T-helper 2 cell treated with Interferon-gamma antibody and Interleukin-4, amounts not matched to agents 5 μg/mL and 100 μg/mL, for 36 hours (primary cell): ENCODE data around the gene NATD1.

ENCODE experiments used
- DNase-seq: peaks from one replicate; pipeline ENCODE4 v3.0.0; 2021; ENCODE audit warnings: low spot score
- H3K27ac Mint-ChIP-seq: one replicate; pipeline ENCODE4 v1.8.0; 2021; ENCODE audit warnings: mild to moderate bottlenecking, mixed read lengths
- H3K27me3 Mint-ChIP-seq: one replicate; pipeline ENCODE4 v1.8.0; 2021; ENCODE audit warnings: low read depth, mixed read lengths
- H3K36me3 Mint-ChIP-seq: one replicate; pipeline ENCODE4 v1.8.0; 2021; ENCODE audit warnings: low read depth, mixed read lengths
- H3K4me1 Mint-ChIP-seq: one replicate; pipeline ENCODE4 v1.8.0; 2021; ENCODE audit warnings: low read depth, mixed read lengths
- H3K4me3 Mint-ChIP-seq: one replicate; pipeline ENCODE4 v1.8.0; 2022; ENCODE audit warnings: mild to moderate bottlenecking, moderate library complexity, mixed read lengths
- H3K9me3 Mint-ChIP-seq: one replicate; pipeline ENCODE4 v1.8.0; 2021; ENCODE audit warnings: mixed read lengths

The NATD1 gene

GRCh38 chr17:21252796-21253645, at the start of gene NATD1:
Gene NATD1, minus strand, starts transcription at chr17:21253410. Its CDS starts 146 bp downstream, at chr17:21253264.
- no peaks in the 10 kb centered on the region for H3K36me3 Mint-ChIP-seq
- peaks cover 25% of the 10 kb centered on the region for H3K27me3 Mint-ChIP-seq
- DNase-seq = peak; percentile 69
- H3K4me3 Mint-ChIP-seq = peak within 1 kb of the TSS; percentile 82
- H3K27ac Mint-ChIP-seq = no peak within 1 kb of the TSS
- H3K9me3 Mint-ChIP-seq = no peaks in the 10 kb centered on the region
- peaks cover 7% of the 10 kb centered on the region for H3K4me1 Mint-ChIP-seq

GRCh38 chr17:21301593-21302550, 48.7 kb upstream of the NATD1 start:
- H3K27ac Mint-ChIP-seq = no peak overlapping the region
- H3K36me3 Mint-ChIP-seq = peaks cover 26% of the 10 kb centered on the region
- H3K4me1 Mint-ChIP-seq = no peaks in the 10 kb centered on the region
- no peaks in the 10 kb centered on the region for H3K27me3 Mint-ChIP-seq
- no peak for DNase-seq
- H3K9me3 Mint-ChIP-seq = peaks cover 11% of the 10 kb centered on the region
- H3K4me3 Mint-ChIP-seq = no peak overlapping the region

DNA sequence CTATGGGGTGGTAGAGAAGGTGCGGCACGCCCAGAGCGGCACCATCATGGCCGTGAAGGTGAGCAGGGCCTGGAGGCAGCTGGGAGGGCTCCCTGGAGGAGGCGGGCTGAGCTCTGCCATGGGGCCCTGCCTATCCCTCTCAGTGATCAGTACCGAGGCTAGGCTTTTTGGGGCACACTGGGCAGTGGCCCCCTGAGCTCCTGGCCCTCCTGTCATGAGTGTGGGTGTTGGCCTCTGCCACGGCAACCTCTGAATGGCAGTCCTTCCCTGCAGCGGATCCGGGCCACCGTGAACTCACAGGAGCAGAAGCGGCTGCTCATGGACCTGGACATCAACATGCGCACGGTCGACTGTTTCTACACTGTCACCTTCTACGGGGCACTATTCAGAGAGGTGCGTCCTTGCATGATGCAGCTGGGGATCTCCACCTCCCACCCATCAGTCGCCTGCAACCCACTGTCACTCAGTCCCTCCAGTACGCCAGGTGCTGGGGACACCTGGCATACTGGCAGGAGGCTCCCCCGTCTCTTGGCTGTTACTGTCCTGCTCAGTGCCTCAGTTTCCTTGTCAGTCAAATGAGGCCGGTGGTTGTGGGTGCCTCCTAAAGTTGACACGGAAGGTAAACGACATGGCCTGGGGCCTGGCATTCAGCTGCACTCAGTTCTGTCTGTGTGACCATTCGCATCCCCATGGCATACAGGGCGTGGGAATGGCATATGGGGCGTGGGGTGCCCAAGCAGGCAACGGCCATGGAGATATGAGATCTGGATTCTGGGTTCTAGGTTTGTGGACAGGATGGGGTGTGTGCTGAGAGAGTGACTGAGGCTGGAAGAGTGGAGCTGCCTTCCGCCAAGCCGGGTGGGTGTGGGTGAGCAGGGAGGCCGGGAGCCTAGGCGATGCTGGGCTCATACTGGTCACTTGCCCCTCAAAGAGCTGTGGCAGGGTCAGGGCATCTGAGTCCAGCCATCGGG, 47.7 kb upstream of the NATD1 start:
- Mint-ChIP-seq H3K4me1 (no peaks in the 10 kb centered on the region), H3K27me3 (no peaks in the 10 kb centered on the region), H3K4me3 (no peak overlapping the region), H3K36me3 (peaks cover 19% of the 10 kb centered on the region), H3K27ac (no peak overlapping the region), H3K9me3 (peaks cover 11% of the 10 kb centered on the region)
- DNase-seq = no peak

DNA sequence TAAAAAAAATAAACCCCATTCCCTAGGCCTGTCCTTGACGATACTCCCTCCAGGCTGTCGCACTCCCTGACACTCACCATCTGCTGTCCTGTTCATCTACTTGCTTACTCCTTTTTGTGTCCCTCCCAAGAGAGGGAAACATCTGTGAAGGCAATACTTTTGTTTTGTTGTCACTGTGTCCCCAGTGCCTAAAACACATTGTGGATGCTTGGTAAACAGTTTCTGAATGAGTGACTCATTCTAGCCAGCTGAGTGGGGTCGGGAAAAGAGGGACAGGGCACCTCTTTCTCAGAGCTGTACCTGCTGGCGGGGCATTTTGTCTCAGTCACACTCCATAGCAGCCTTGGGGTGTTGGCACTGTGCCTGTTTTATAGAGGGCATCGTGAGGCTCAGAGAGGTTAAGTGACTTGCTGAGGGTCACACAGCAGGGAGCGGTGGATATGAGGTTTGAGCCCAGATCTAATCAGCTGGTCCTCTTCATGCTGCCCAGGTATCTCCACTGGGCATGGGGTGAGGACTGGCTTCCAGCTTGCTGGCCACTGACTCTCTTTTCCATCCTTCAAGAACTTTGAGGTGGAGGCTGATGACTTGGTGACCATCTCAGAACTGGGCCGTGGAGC, 46.9 kb upstream of the NATD1 start:
- Mint-ChIP-seq H3K9me3 (peaks cover 11% of the 10 kb centered on the region), H3K27ac (no peak overlapping the region), H3K27me3 (no peaks in the 10 kb centered on the region), H3K4me1 (no peaks in the 10 kb centered on the region), H3K4me3 (no peak overlapping the region), H3K36me3 (peaks cover 13% of the 10 kb centered on the region)
- DNase-seq = no peak

DNA sequence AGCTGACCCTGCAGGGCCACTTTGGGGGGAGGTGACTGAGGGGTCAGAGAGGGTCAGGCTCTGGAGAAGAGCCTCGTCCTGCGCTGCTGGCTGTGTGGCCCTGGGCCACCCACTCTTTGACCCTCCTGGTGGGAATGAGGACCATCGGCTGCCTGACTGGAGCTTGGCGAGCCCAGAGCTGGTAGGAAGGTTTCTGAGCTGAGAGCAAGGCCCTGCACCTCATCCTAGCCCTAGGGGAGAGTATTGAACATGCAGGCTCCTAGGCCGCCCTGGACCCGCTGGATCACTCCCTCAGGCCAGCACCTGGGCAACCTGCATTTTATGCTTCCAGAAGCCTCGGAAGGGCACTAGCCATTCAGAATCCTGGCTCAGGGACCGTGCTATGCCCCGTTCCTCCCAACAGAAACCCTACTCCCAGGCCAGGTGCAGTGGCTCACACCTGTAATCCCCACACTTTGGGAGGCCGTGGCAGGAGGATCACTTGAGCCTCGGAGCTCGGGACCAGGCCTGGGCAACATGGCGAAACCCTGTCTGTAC, 45.8 kb upstream of the NATD1 start:
- H3K4me1 Mint-ChIP-seq = peaks cover 2% of the 10 kb centered on the region
- peaks cover 13% of the 10 kb centered on the region for H3K36me3 Mint-ChIP-seq
- no peaks in the 10 kb centered on the region for H3K27me3 Mint-ChIP-seq
- H3K9me3 Mint-ChIP-seq = peaks cover 16% of the 10 kb centered on the region
- H3K27ac Mint-ChIP-seq = no peak overlapping the region
- H3K4me3 Mint-ChIP-seq = no peak overlapping the region
- no peak for DNase-seq

GRCh38 chr17:21298056-21298982, 45.1 kb upstream of the NATD1 start:
- peaks cover 13% of the 10 kb centered on the region for H3K36me3 Mint-ChIP-seq

GRCh38 chr17:21297597-21297996, 44.4 kb upstream of the NATD1 start:
- Mint-ChIP-seq H3K9me3 (peaks cover 13% of the 10 kb centered on the region), H3K4me1 (peaks cover 2% of the 10 kb centered on the region), H3K27me3 (no peaks in the 10 kb centered on the region), H3K36me3 (peaks cover 13% of the 10 kb centered on the region), H3K27ac (no peak overlapping the region), H3K4me3 (no peak overlapping the region)
- no peak for DNase-seq

More at GRCh38 chr17:21298056-21298982, 45.1 kb upstream of the NATD1 start:
- Mint-ChIP-seq H3K9me3 (peaks cover 16% of the 10 kb centered on the region), H3K4me1 (peaks cover 2% of the 10 kb centered on the region), H3K4me3 (no peak overlapping the region), H3K27me3 (no peaks in the 10 kb centered on the region), H3K27ac (no peak overlapping the region)
- no peak for DNase-seq

DNA sequence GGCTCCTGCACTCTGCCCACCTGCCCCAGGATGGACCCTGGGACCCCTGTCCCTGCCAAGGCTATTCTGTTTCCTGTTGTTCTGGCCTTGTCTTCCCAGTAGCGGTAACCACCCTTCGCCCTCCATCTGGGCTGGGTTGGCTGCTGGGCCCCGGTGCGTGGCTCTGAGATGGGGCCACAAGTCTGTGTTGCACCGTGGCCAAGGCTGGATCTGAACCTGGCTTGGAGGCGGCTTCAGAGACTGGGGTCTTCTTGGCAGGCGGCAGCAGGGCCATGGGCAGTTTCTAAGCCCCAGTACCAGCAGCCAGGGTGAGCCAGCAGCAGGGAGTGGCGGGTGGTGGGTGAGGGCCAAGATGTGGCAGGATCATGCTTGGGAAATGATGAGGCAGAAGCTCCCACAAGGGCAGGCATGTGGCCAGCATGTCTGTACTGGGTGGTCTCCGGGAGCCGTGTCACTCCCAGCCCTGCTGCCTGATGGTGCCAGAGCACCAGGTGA, 43.9 kb upstream of the NATD1 start:
- Mint-ChIP-seq H3K4me3 (no peak overlapping the region), H3K36me3 (peaks cover 12% of the 10 kb centered on the region), H3K27ac (no peak overlapping the region), H3K9me3 (peaks cover 13% of the 10 kb centered on the region), H3K4me1 (peaks cover 4% of the 10 kb centered on the region), H3K27me3 (no peaks in the 10 kb centered on the region)
- no peak for DNase-seq

DNA sequence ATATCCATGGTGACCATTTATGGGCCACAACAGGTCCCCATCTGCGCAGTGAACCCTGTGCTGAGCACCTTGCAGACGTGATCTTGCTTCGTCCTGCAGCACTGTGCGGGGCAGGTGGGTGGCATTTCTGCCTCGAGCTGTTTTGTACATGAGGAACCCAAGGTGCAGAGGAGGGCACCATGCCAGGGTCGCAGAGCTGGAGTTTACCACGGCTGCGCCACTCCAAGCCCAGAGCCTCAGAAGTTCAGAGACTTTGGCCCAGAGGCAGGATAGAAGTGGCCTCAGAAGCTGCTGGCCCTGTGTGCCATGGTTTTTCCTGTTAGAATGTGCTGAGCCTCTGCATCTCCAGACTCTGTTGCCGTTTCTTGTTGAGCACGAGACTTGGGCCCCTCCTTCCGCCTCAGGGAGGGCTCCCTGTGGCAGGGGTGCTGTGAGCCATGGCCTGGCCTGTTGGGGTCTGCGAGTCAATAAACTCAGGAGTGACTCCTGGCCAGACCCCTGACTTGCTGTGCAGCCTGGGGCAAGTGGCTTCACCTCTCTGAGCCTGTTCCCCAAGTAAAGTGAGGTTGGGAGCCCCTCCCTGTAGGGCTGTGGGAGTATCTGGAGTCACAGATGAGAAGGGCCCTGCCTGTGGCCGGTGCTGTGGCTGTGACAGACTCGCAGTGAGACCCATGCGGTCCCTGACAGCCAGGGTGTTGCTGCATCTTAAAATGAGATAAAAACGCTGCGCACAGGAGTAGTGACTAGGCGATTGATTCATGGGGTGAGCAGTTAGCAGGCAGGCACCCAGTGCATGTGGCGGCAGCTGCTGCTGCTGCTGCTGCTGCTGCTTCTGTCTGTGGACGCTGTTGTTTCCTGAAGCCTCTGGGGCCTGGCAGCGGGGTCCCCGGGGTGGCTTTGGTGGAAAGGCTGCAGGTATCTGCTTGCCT, 43.2 kb upstream of the NATD1 start:
- Mint-ChIP-seq H3K36me3 (peaks cover 14% of the 10 kb centered on the region), H3K27ac (no peak overlapping the region), H3K4me1 (peaks cover 4% of the 10 kb centered on the region), H3K4me3 (no peak overlapping the region), H3K9me3 (peaks cover 12% of the 10 kb centered on the region), H3K27me3 (no peaks in the 10 kb centered on the region)
- no peak for DNase-seq

DNA sequence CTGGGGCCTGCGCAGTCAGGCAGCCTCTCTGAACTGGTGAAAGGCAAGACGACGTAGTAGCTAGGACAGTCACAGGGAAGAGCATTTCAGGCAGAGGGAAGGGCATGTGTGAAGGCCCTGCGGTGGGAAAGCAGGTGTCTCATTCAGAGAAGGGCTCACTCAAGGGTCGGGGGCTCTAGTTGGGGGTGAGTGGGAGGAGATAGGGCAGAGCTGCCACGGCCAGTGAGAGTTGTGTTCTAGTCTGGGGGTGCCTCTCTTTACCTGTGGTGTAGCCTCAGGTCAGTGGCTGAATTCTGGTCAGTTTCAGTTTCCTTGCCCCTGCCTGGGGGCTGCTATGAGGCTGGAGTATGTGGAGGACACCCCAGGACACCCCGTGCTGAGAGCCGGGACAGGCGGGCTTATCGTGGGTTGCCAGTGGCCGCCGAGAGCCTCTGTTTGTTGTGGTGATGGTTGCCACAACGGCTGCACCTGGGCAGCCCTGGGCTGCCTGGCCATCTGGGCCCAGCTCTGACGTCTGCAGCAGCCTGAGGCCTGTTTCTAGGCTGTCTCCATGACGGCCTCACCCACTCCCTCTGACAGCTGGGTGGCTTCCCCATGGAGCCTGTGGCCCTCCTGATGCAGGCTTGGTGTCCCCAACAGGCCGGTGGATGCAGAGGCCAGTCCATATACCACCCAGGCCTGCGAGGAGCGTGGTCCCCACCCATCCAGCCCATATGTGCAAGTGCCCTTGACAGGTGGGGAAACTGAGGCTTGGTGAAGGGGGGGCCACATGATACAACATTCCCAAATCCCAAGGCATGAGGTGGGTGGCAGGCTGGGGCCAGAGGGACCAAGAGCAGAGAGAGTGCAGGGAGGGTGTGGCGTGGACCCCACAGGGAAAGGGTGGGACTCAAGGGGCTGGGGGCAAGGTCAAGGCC, 42.1 kb upstream of the NATD1 start:
- no peak overlapping the region for H3K4me3 Mint-ChIP-seq
- H3K4me1 Mint-ChIP-seq = peaks cover 4% of the 10 kb centered on the region
- peaks cover 8% of the 10 kb centered on the region for H3K9me3 Mint-ChIP-seq
- H3K27ac Mint-ChIP-seq = no peak overlapping the region
- DNase-seq = no peak
- peaks cover 11% of the 10 kb centered on the region for H3K36me3 Mint-ChIP-seq
- no peaks in the 10 kb centered on the region for H3K27me3 Mint-ChIP-seq
